Psoas muscle (tissue), 8 donors: ENCODE measurements around the gene CPNE2. TPM values are rescaled to one million over a fixed set of nuclear protein-coding genes. Genes with fewer than 3 reads are reported as not detected.

ENCODE experiments used
- ATAC-seq, 4 donors: fragments of 200-7000 bp; cut with Tn5 transposase; one replicate each; pipeline ENCODE4 v1.9.1; 2020; ENCODE audit warnings: moderate library complexity in 3 of 4, mild to moderate bottlenecking in 2 of 4
- DNase-seq, 2 donors: peaks; one replicate each; pipeline ENCODE4 v3.0.0-alpha.2; 2020
- H3K27ac ChIP-seq: fragments of 200-600 bp; one replicate; pipeline ENCODE4 v1.8.0; 2022
- H3K27me3 ChIP-seq, 3 donors: fragments of 200-600 bp in 1 of 3; one replicate each; pipeline versions ENCODE4 v1.6.1 to v1.8.0; 2013 to 2022; ENCODE audit warnings: low read length in 2 of 3, mild to moderate bottlenecking in 2 of 3, moderate library complexity in 1 of 3; ENCODE audit not compliant: insufficient read depth in 3 of 3
- H3K36me3 ChIP-seq, 2 donors: fragments of 200-600 bp in 1 of 2; one replicate each; pipeline versions ENCODE4 v1.6.1 to v1.8.0; 2013 to 2022; ENCODE audit warnings: low read depth in 1 of 2, mild to moderate bottlenecking in 1 of 2, moderate library complexity in 1 of 2; ENCODE audit not compliant: insufficient read depth in 1 of 2
- H3K4me1 ChIP-seq: fragments of 200-600 bp; one replicate; pipeline ENCODE4 v1.8.0; 2022
- H3K4me3 ChIP-seq: fragments of 200-600 bp; one replicate; pipeline ENCODE4 v1.8.0; 2022; ENCODE audit warnings: mild to moderate bottlenecking
- H3K9me3 ChIP-seq: fragments of 200-600 bp; one replicate; pipeline ENCODE4 v1.8.0; 2022
- whole genome bisulfite sequencing, 3 donors: extraction: QIAGEN DNeasy Blood & Tissue Kit; methylation state at CpG; one replicate each; pipeline versions ENCODE4 v1.1.6 to v1.1.7; 2013; 5-methylcytosine and 5-hydroxymethylcytosine counted together
- intact Hi-C, 2 donors: fragments of 100-400 bp; cut with DNase I; formaldehyde crosslinking; loops; one replicate each; pipeline versions ENCODE4 v1.11.0 to v1.14.2; 2022
- polyA plus RNA-seq, 3 donors: library from polyadenylated mRNA; stranded (reverse); fragments of 200-250 nt; gene quantifications; one replicate each; pipeline ENCODE4 v1.2.3, GENCODE V29; 2013
- total RNA-seq, 4 donors: library from RNA; stranded (reverse); fragmentation: NEBNext Ultra II Directional in 2 of 4; extraction: Animal tissue kit (Norgen Biotek cat#: 25700) in 2 of 4; gene quantifications; one replicate each; pipeline versions ENCODE4 v1.2.1 to v1.2.4, GENCODE V29; 2021 to 2023
- TF ChIP-seq, protein P1 (sequence below): fragments of 200-600 bp; IDR thresholded peaks from one replicate; pipeline ENCODE4 v1.8.0; 2022; ENCODE audit warnings: antibody characterized with exemption
- donor health status: healthy with polysubstance abuse.
- donor health status: DM: no; HTN: no; CAD: no; lungs with moderate emphysema.
- donor health status: Bipolar disorder and iron deficiency.
- donor health status: healthy.
- donor health status: DM: yes; HTN: yes; CAD: no.
- donor health status: DM: no; HTN: no; CAD: no.
- donor health status: DM: no; HTN: no; CAD: no.
- donor health status: DM: yes; HTN: yes; CAD: no.

The CPNE2 gene
- total and polyA plus RNA-seq, 7 donors: 8.1 to 16.9 (median 12.4) TPM

DNA sequence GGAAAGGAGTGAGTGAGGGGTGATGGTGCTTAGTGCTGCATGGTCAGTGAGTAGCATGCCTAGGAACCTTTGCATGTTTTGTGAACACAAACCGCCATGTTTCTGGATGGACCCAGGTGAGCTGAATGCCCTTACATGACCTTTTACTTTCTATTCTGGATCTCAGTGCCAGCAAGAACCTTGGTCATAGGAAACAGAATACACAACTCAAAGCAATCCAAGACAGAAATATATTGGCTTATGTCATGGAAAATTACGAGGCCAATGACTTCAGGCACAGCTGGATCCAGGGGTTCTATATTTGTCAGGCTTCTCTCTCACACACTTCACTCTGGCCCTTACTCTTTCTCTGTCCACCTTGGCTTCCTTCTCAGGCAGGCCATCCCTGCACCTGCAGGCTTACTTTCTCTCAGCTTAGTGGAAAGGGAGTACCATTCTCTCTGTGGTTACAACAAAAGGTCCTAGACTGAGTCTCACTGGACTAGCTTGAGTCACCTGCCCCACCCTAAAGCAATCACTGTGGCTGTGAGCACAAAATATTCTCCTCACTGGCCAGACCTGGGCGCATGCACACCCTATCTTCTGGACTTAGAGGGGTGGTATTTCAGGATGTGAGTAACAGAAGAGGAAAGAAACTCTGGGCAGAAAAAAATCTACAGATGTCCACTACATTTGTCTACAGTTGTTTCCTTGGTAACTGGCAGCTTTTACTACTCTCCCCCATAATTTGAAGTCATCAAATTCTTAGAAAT is 20.4 kb upstream of the CPNE2 start:
- WGBS, 3 donors: 59 to 69% (median 63%) methylated on average over 3 of the region's 3 CpGs
- ATAC-seq: peak; percentile 34 to 72 (median 56)
- TF ChIP-seq, protein P1, sequence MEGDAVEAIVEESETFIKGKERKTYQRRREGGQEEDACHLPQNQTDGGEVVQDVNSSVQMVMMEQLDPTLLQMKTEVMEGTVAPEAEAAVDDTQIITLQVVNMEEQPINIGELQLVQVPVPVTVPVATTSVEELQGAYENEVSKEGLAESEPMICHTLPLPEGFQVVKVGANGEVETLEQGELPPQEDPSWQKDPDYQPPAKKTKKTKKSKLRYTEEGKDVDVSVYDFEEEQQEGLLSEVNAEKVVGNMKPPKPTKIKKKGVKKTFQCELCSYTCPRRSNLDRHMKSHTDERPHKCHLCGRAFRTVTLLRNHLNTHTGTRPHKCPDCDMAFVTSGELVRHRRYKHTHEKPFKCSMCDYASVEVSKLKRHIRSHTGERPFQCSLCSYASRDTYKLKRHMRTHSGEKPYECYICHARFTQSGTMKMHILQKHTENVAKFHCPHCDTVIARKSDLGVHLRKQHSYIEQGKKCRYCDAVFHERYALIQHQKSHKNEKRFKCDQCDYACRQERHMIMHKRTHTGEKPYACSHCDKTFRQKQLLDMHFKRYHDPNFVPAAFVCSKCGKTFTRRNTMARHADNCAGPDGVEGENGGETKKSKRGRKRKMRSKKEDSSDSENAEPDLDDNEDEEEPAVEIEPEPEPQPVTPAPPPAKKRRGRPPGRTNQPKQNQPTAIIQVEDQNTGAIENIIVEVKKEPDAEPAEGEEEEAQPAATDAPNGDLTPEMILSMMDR: no peak
- no peak for DNase-seq
- Histone ChIP-seq H3K27me3 (no peaks in the 10 kb centered on the region), H3K4me3 (no peak overlapping the region), H3K27ac (peak overlapping the region; percentile 10), H3K36me3 (no peaks in the 10 kb centered on the region), H3K9me3 (no peaks in the 10 kb centered on the region), H3K4me1 (peaks cover 7% of the 10 kb centered on the region)
- intact Hi-C loops: no loop called here

DNA sequence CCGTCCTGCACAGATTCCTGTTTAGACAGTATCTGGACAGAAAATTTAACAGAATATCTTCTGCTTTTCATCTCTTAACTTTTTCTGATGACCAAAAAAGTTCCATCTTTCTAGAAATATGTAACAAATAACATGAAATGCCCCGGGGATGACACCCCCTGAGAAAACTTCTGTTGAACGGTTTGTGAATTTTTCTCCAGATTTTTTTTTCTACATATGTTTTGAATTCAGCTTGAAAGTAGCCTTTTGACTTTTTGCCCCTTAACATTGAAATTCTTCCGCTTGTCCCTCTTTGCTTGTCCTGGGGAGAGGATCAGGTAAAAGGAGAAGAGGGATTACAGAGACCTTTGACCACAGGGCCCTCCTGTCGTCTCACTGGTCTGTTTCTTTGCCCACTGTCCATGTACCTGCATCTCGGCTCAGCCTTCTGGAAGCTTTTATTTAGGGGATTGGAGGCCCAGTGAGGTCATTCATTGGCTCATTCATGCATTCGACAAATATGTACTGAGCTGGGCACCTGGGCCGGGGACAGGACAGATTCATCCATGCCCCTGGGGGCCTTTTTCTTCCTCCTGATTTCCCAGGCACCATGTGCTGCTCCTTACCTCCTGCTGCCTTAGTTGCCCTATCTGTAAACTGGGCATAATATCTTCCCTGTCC is 19.6 kb upstream of the CPNE2 start:
- Histone ChIP-seq H3K4me3 (no peak overlapping the region), H3K4me1 (peaks cover 7% of the 10 kb centered on the region), H3K27ac (no peak overlapping the region), H3K27me3 (no peaks in the 10 kb centered on the region), H3K9me3 (no peaks in the 10 kb centered on the region), H3K36me3 (no peaks in the 10 kb centered on the region)
- intact Hi-C loops: no loop called here
- ATAC-seq: no peak
- no peak for DNase-seq
- WGBS, 3 donors: 58 to 63% (median 63%) methylated on average over 8 of the region's 8 CpGs
- TF ChIP-seq, protein P1: no peak

- DNase-seq (no peak), ATAC-seq (no peak)
- Histone ChIP-seq H3K4me1 (no peaks in the 10 kb centered on the region), H3K27me3 (no peaks in the 10 kb centered on the region), H3K9me3 (no peaks in the 10 kb centered on the region), H3K36me3 (no peaks in the 10 kb centered on the region), H3K4me3 (no peak overlapping the region), H3K27ac (no peak overlapping the region)
- intact Hi-C loops: no loop called here
- WGBS, 3 donors: 77 to 82% (median 81%) methylated on average over 5 to 7 of the region's 7 CpGs
- TF ChIP-seq, protein P1: no peak
Measured at GRCh38 chr16:57077714-57078113, 14.7 kb upstream of the CPNE2 start.

- DNase-seq: no peak
- H3K9me3 ChIP-seq: no peaks in the 10 kb centered on the region
- no peaks in the 10 kb centered on the region for H3K4me1 ChIP-seq
- no peaks in the 10 kb centered on the region for H3K36me3 ChIP-seq
- TF ChIP-seq, protein P1: no peak
- intact Hi-C loops: loop anchor here (5.0 to 10.0 kb wide), 3 partner anchors 86 to 333 kb away; no protein-coding TSS in a partner anchor
- no peak overlapping the region for H3K4me3 ChIP-seq
- no peak for ATAC-seq
- no peak overlapping the region for H3K27ac ChIP-seq
- H3K27me3 ChIP-seq: no peaks in the 10 kb centered on the region
Measured at GRCh38 chr16:57081744-57082143, 10.6 kb upstream of the CPNE2 start.
